8988T (cell line): ENCODE data around the gene HCN2.
"Not testable (repeated sequence)": the region's sequence is repeated elsewhere in the genome, so short reads cannot be mapped to it uniquely, and the experiment has no call there.

Experiments used
- DNase-seq: peaks from one replicate; pipeline ENCODE4 v3.0.0; 2011

Gene HCN2

GRCh38 chr19:607301-608154 lies 17.8 kb downstream of the HCN2 start:
- no peak for DNase-seq

- DNase-seq = no peak
Measured at GRCh38 chr19:608155-609003, 18.7 kb downstream of the HCN2 start.

- DNase-seq = peak; percentile 81
Measured at GRCh38 chr19:609004-609346, 19.3 kb downstream of the HCN2 start.

DNA sequence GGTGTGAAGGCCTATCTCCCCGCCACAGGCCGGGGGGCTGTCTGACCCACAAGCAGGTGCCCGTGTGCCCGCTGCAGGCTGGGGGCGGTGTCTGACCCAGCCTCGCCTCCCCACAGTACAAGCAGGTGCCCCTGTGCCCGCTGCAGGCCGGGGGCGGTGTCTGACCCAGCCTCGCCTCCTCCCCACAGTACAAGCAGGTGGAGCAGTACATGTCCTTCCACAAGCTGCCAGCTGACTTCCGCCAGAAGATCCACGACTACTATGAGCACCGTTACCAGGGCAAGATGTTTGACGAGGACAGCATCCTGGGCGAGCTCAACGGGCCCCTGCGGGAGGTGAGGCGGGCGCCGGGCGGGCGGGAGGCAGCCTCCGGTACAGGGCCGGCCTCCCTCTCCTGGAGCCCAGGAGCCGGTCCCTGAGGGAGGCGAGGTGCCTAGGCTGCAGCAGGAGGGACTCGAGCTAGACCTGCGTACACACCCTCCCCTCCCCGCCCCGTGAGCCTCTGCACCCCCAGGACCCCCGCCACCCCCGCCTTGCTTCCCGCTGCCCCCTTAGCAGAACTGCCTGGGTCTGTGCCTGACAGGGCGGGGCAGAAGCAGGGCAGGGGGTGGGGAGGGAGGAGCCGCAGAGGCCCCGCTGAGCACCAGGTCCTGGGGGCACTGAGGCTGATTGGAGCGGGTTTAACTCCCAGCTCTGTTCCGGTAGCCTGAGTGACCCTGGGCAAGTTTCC lies 20.6 kb downstream of the HCN2 start:
- no peak for DNase-seq

DNA sequence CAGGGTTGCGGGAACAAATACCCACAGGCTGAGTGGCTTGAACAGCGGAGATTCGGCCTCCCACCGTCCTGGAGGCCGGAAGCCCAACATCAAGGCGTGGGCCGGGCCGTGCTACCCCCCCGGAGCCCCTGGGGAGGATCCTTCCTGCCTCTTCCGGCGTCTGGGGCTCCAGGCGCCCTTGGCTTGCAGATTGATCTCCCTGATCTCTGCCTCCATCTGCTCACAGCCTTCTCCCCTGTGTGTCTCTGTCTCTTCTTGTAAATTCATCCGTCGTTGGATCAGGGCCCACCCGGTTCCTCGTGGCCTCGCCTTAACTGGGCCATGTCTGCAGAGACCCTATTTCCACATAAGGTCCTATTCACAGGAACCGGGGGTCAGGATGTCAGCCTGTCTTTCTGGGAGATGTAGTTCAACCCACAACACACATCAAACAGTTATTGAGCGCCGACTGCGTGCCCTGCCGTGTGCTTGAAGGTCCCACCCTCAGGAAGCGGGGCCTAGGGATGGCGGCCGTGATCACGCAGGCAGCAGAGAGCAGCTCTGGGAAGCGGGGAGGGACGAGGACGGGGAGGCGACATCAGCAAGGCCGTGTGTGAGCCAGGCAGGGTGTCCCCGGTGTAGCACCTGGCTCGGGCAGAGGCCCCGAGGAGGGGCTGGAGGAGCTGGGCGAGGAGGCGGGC lies 21.3 kb downstream of the HCN2 start:
- no peak for DNase-seq

DNA sequence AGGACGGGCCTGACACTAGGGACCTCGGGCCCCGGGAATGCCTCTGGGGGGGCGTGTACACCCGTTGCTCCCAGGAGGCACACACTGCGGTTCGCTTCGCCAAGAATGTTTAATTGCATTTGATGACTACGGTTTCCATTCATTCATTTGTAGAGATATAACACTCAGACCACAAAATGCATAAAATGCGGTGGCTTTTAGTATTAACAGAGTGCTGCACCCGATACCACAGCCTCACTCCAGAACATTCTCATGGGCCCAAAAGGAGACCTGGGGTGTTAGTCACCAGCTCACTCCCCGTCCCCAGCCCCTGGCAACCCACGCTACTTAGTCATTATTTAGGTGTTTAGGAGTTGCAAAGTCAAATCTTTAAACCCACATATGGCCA lies 21.8 kb downstream of the HCN2 start:
- DNase-seq = no peak

DNA sequence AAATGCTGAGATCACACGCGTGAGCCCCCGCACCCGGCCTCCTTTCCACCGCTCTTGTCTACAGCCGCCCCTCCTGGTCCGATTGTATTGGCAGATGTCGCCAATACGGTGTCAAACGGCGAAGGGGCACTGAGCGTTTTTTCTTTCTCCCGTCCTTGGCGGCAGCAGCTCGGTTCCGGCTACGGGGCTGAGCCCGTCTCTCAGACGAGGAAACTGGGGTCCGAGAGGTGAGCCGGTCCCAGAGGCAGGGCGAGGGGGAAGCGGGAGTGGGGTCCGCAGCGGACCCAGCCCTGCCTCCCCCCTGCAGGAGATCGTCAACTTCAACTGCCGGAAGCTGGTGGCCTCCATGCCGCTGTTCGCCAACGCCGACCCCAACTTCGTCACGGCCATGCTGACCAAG lies 23.3 kb downstream of the HCN2 start:
- no peak for DNase-seq

- DNase-seq = no peak
Measured at GRCh38 chr19:613732-614567, 24.3 kb downstream of the HCN2 start.

GRCh38 chr19:615619-616018 lies 25.9 kb downstream of the HCN2 start:
- DNase-seq = no peak

DNA sequence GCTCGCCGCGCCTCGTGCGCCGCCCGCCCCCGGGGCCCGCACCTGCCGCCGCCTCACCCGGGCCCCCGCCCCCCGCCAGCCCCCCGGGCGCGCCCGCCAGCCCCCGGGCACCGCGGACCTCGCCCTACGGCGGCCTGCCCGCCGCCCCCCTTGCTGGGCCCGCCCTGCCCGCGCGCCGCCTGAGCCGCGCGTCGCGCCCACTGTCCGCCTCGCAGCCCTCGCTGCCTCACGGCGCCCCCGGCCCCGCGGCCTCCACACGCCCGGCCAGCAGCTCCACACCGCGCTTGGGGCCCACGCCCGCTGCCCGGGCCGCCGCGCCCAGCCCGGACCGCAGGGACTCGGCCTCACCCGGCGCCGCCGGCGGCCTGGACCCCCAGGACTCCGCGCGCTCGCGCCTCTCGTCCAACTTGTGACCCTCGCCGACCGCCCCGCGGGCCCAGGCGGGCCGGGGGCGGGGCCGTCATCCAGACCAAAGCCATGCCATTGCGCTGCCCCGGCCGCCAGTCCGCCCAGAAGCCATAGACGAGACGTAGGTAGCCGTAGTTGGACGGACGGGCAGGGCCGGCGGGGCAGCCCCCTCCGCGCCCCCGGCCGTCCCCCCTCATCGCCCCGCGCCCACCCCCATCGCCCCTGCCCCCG lies 26.5 kb downstream of the HCN2 start:
- no peak for DNase-seq

- no peak for DNase-seq
Measured at GRCh38 chr19:616747-617526, 27.3 kb downstream of the HCN2 start.

- no peak for DNase-seq
Measured at GRCh38 chr19:617551-618246, 28.0 kb downstream of the HCN2 start.

GRCh38 chr19:618247-618619 lies 28.6 kb downstream of the HCN2 start:
- DNase-seq = no peak

DNA sequence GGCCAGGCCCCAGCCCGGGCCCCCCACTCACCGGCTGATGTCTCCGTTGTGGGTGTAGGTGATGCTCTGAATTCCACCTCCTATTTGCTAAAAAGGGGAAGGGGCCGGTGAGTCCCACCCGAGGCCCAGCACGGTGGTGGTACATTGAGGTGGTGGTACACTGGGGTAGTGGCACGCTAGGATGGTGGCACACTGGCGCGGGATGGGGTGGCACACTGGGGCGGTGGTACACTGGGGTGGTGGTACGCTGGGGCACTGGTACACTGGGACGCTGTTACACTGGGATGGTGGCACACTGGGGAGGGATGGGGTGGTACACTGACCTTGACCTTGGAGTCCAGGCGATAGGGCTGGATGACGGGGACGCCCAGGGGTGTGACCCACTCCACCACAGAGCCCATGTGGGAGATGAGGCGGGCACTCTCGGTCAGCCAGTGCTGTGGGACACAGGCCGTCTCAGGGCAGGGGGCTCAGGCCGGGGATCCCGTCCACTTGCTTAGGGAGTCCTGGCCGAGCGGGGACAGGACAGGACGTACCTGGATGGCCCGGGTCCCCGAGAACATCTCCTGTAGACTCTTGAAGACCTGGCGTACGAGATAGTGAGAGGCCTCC lies 29.1 kb downstream of the HCN2 start:
- DNase-seq = no peak

GRCh38 chr19:619286-620002 lies 29.8 kb downstream of the HCN2 start:
- DNase-seq = no peak

- no peak for DNase-seq
Measured at GRCh38 chr19:620166-620862, 30.6 kb downstream of the HCN2 start.

DNA sequence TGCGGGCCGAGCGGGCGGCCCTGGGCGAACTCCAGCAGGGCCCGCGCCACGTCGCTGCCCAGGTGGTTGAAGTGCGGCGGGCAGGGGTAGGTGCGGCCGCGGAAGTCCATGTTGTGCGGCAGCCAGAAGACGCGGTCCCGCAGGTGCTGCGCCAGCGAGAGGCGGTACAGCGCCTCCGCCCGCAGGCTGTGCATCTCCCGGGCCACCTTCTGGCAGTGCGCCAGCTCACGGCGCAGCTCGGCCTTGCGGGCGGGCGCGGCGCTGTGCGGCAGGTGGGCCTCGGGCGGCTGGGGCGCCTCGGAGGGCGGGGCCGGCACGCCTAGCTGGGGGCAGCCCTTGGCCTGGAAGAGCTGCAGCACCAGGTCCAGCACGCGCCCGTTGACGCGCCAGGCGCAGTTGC lies 31.5 kb downstream of the HCN2 start:
- DNase-seq = not testable (repeated sequence)

- DNase-seq = no peak
Measured at GRCh38 chr19:621819-622218, 32.1 kb downstream of the HCN2 start.
